ENCODE results near the gene DLG2. TPM values are rescaled to one million over a fixed set of nuclear protein-coding genes. Genes with fewer than 3 reads are reported as not detected.

The DLG2 gene
- total and polyA plus RNA-seq, 7 donors = 0.23 to 5.3 (median 3.4) TPM

DNA sequence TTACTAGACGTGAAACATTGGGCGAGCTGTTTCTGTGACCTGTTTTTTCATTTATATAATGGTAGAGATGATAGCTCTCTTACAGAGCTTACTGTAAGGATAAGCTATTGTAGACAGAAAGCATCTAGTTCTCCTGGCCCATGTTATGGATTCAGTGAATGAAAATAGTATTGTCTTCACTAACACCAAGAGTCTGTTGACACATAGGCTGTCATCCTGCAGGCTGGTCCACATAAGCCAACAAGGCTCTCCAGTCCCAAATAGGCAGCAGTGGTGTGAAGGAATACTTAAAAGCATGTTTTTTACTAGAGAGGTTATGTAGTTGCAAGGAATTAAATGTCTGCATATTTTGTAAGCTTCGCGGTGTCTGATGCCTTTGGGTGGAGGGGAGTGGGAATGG, 1963.2 kb downstream of the DLG2 start:
- DNase-seq (no peak), ATAC-seq (no peak)
- Histone ChIP-seq H3K27ac (no peak overlapping the region), H3K27me3 (ENCODE audit: insufficient read depth in 3 of 3, low read length in 2 of 3) (no peaks in the 10 kb centered on the region), H3K36me3 (ENCODE audit: insufficient read depth in 1 of 2, low read depth in 1 of 2) (no peaks in the 10 kb centered on the region), H3K9me3 (no peaks in the 10 kb centered on the region), H3K4me1 (no peaks in the 10 kb centered on the region), H3K4me3 (no peak overlapping the region)
- TF ChIP-seq, protein P1, sequence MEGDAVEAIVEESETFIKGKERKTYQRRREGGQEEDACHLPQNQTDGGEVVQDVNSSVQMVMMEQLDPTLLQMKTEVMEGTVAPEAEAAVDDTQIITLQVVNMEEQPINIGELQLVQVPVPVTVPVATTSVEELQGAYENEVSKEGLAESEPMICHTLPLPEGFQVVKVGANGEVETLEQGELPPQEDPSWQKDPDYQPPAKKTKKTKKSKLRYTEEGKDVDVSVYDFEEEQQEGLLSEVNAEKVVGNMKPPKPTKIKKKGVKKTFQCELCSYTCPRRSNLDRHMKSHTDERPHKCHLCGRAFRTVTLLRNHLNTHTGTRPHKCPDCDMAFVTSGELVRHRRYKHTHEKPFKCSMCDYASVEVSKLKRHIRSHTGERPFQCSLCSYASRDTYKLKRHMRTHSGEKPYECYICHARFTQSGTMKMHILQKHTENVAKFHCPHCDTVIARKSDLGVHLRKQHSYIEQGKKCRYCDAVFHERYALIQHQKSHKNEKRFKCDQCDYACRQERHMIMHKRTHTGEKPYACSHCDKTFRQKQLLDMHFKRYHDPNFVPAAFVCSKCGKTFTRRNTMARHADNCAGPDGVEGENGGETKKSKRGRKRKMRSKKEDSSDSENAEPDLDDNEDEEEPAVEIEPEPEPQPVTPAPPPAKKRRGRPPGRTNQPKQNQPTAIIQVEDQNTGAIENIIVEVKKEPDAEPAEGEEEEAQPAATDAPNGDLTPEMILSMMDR (IDR thresholded peaks at IDR 0.05) = no peak
- intact Hi-C loops (cut with DNase I) = no loop called here
- 95 to 97% (median 96%) methylated on average over 4 of the region's 4 CpGs for WGBS, 3 donors

DNA sequence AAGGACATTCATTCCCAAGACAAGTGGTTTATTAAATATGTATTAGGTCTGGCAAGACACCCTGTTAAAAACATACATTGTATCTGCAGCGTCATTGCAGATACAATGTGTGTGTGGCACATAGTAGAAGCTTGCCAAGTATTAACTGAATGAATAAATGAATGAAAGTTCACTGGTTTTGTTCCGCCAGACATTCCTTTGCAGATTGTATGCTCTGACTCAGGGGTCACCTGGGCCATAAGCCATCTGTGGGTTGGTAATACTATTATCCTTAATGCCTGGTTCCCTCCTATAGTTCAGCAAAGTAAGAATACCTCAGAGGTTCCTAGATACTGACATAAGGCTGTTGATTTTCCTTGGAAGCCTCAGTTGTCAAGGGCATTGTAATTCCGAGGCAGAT, 1963.7 kb downstream of the DLG2 start:
- H3K9me3 ChIP-seq = no peaks in the 10 kb centered on the region
- TF ChIP-seq, protein P1 (IDR thresholded peaks at IDR 0.05) = no peak
- H3K27me3 ChIP-seq (ENCODE audit: insufficient read depth in 3 of 3, low read length in 2 of 3) = no peaks in the 10 kb centered on the region
- H3K4me3 ChIP-seq = no peak overlapping the region
- DNase-seq (no peak), ATAC-seq (no peak)
- H3K4me1 ChIP-seq = no peaks in the 10 kb centered on the region
- intact Hi-C loops (cut with DNase I) = no loop called here
- no peaks in the 10 kb centered on the region for H3K36me3 ChIP-seq (ENCODE audit: insufficient read depth in 1 of 2, low read depth in 1 of 2)
- no peak overlapping the region for H3K27ac ChIP-seq
- WGBS, 3 donors = 88 to 90% (median 90%) methylated on average over 3 of the region's 3 CpGs

DNA sequence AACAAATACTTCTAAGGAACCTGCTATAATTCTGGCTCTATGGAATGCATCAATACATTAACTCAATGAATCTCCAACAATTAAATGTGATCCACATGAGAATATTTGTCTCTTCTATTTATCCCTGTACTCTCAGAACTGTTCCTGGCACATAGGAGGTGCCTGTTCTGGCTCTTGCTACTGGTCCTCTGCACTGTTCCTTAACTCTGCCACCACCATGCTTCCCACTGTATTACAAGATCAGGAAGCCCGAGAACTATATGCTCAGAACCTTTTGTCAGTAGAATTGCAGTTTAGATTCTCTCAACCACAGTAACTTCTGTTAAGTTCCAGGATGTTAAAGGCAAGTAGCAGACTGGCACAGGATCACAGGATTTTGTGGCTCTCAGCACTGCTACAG, 1964.7 kb downstream of the DLG2 start:
- Histone ChIP-seq H3K4me1 (no peaks in the 10 kb centered on the region), H3K27ac (no peak overlapping the region), H3K9me3 (no peaks in the 10 kb centered on the region), H3K4me3 (no peak overlapping the region), H3K27me3 (ENCODE audit: insufficient read depth in 3 of 3, low read length in 2 of 3) (no peaks in the 10 kb centered on the region), H3K36me3 (ENCODE audit: insufficient read depth in 1 of 2, low read depth in 1 of 2) (no peaks in the 10 kb centered on the region)
- intact Hi-C loops (cut with DNase I) = no loop called here
- 90 to 94% (median 91%) methylated on average over 1 of the region's 1 CpG for WGBS, 3 donors
- ATAC-seq (no peak), DNase-seq (no peak)
- TF ChIP-seq, protein P1 (IDR thresholded peaks at IDR 0.05) = no peak

DNA sequence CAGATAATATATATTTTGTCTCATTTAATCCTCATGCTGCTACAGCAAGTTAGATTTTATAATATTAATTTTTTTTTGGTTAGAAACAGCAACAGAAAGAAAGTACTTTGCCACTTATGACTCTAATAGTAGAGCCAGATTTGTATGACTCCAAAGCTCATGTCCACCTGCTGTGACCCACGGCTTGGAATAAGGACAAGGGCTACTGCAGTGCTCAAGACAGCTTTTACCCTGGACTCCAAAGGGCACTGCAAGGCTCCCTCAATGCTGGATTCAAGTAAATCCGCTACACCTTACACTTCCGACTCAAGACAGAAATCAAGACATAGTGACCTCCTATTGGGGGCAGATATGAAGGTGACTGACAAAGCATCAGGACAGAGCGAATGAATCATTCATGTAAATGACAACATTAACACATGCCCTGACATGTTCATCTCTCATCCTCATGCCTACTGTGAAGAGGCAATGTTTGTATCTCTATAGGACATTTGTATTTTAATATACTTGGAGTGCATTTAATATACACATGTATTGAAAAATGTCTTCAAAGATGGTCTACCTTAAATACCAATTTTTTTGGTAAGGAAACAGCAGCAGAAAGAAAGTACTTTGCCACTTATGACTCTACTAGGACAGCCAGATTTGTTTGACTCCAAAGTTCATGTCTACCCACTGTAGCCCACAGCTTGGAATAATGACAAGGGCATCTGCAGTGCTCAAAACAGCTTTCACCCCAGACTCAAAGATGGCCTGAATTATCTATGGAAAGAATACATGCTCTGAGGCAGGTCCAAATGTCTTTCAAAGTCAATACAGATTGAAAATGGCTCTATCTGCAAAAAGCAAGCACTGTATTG, 1965.4 kb downstream of the DLG2 start:
- WGBS, 3 donors = 79 to 90% (median 82%) methylated on average over 4 of the region's 4 CpGs
- no peaks in the 10 kb centered on the region for H3K9me3 ChIP-seq
- intact Hi-C loops (cut with DNase I) = no loop called here
- H3K27me3 ChIP-seq (ENCODE audit: insufficient read depth in 3 of 3, low read length in 2 of 3) = no peaks in the 10 kb centered on the region
- no peaks in the 10 kb centered on the region for H3K4me1 ChIP-seq
- DNase-seq (no peak), ATAC-seq (no peak)
- no peak overlapping the region for H3K27ac ChIP-seq
- no peaks in the 10 kb centered on the region for H3K36me3 ChIP-seq (ENCODE audit: insufficient read depth in 1 of 2, low read depth in 1 of 2)
- no peak overlapping the region for H3K4me3 ChIP-seq
- TF ChIP-seq, protein P1 (IDR thresholded peaks at IDR 0.05) = no peak

DNA sequence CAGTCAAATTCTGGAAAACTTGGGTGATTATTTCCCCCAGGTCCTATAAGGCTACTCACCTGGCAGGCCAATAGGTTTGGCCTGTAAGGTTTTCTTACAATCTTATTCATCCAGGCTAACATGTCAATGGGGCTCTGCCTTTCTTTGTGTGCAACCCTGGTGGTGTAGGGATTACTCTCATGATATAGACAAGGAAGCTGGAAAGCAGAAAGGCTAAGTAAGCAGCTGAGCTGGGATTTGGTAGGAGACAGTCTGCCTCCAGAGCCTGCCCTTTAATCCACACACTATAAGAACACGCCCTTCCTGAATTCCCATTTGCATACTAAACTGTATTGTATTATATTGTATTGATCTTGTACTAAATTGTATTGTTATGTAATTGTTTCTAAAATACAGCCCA, 1967.7 kb downstream of the DLG2 start:
- H3K27ac ChIP-seq = no peak overlapping the region
- no peaks in the 10 kb centered on the region for H3K4me1 ChIP-seq
- no peaks in the 10 kb centered on the region for H3K36me3 ChIP-seq (ENCODE audit: insufficient read depth in 1 of 2, low read depth in 1 of 2)
- 92 to 100% (median 98%) methylated on average over 1 of the region's 1 CpG for WGBS, 3 donors
- H3K9me3 ChIP-seq = no peaks in the 10 kb centered on the region
- TF ChIP-seq, protein P1 (IDR thresholded peaks at IDR 0.05) = no peak
- no peak overlapping the region for H3K4me3 ChIP-seq
- DNase-seq (no peak), ATAC-seq (no peak)
- intact Hi-C loops (cut with DNase I) = no loop called here
- H3K27me3 ChIP-seq (ENCODE audit: insufficient read depth in 3 of 3, low read length in 2 of 3) = no peaks in the 10 kb centered on the region
